HG02970 (cell line): Measurements from ENCODE around the gene NBPF12.
"Not testable (repeated sequence)": the region's sequence is repeated elsewhere in the genome, so short reads cannot be mapped to it uniquely, and the experiment has no call there.

Experiments used
- ATAC-seq: cut with Tn5 transposase; IDR thresholded peaks from one replicate; pipeline ENCODE4 v1.9.1; 2021; ENCODE audit warnings: mild to moderate bottlenecking, moderate library complexity, moderate number of reproducible peaks; ENCODE audit not compliant: unreplicated experiment, low FRiP score

NBPF12 gene

DNA sequence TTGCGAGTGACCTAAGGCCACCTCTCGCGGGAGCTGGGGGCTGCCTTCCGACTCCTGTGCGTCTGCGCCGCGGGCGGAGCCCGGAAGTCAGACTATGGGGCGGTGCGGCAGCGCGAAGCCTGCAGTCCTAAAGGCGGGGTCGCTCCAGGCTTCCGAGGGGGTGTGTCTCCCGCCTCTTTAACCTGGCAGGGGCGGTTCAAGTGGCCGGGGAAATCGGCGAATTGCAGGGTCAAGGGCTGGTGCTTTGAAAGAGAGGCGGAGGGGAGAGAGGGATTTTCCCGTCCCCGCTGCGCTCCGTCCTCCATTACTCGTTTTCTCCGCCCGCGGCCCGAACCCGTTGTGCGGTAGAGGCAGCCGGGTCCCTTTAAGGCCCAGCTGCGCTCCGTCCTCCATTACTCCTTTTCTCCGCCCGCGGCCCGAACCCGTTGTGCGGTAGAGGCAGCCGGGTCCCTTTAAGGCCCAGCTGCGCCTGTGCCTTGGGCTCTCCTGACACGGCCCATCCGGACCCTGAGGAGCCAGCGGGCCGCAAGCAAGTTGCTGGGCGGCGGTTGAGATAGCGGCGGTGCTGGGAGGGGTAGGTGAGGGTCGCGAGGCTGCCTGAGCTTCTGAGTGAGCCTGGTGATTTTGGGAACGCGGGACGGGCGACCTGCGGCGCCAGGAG is at the start of gene NBPF12:
Gene NBPF12, plus strand, starts transcription at position 83 of the 661 bp plus-strand sequence. CDS start 21,820 bp downstream, outside the sequence.
- ATAC-seq: peak; percentile 59

DNA sequence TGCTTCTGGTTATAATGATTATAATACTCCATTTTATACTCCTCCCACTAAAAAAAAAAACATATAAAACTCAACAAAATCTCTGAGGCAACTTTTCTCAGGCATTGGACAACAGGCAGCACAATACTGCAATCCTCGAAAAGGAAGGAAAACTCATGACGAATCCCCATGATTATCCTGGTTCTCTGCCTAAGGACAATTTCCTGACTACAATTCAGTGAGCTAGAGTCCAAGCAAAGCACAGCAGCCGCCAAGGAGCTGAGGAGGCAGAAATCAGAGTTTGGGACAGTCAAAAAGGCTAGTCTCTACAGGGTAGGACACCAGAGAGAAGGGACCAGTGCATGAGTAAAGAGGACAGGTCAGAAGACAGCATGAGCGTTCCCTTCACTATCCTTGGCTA is 46.8 kb upstream of the NBPF12 start:
- not testable (repeated sequence) for ATAC-seq

GRCh38 chr1:146892331-146892730 is 45.8 kb upstream of the NBPF12 start:
- not testable (repeated sequence) for ATAC-seq

DNA sequence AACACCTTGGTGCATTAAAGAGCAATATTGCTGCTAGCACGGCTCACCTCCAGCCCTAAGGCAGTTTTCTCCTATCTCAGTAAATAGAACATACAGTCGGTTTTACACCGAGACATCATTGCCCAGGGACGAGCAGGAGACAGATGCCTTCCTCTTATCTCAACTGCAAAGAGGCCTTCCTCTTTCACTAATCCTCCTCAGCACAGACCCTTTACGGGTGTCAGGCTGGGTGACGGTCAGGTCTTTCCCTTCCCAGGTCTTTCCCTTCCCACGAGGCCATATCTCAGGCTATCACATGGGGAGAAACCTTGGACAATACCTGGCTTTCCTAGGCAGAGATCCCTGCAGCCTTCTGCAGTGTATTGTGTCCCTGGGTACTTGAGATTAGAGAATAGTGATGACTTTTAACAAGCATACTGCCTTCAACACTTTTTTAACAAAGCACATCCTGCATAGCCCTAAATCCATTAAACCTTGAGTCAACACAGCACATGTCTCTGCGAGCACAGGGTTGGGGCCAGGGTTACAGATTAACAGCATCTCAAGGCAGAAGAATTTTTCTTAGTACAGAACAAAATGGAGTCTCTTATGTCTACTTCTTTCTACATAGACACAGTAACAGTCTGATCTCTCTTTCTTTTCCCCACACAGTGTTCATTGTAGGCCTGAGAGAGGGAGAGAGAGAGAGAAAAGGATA is 30.4 kb upstream of the NBPF12 start:
- ATAC-seq: not testable (repeated sequence)

- ATAC-seq: not testable (repeated sequence)
Observed at GRCh38 chr1:146912975-146913374, 25.1 kb upstream of the NBPF12 start.

DNA sequence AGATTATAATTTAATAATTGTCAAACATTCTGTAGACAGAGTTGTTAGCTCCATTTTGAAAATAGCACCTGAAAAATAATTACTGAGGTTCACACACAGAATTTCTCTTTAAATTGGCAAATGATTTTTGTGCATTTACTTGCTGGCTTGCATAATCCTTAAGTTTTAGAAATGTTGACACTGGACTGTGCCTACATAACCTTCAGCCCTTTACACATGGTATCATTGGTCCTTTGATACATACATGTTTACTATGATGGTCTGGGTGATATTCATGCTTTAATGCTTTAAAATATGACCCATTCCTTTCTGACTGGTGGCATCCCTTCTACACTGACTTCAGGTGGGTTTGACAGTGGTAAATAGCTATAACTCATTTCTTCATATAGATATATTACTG is 17.3 kb upstream of the NBPF12 start:
- not testable (repeated sequence) for ATAC-seq

- ATAC-seq: not testable (repeated sequence)
Observed at GRCh38 chr1:146922614-146923013, 15.5 kb upstream of the NBPF12 start.

DNA sequence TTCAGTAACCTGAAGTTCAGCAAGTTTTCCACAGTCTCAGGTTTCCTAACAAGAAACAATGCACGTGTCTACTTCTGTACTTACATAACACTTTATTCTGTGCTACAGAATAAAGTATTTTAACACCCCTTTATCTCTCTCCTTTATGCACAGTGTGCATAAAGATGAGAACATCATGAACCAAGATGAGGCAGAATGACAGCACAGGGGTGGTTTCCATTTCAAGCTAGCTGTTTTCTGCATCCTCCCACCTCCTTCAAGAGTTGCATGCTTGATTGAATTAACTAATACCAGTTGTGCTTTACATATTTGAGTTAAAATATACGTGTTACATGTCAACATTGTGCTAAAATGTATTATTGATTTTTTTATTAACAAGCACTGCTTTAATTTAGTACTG is 14.0 kb upstream of the NBPF12 start:
- ATAC-seq: not testable (repeated sequence)

- not testable (repeated sequence) for ATAC-seq
Observed at GRCh38 chr1:146926413-146926812, 11.7 kb upstream of the NBPF12 start.

DNA sequence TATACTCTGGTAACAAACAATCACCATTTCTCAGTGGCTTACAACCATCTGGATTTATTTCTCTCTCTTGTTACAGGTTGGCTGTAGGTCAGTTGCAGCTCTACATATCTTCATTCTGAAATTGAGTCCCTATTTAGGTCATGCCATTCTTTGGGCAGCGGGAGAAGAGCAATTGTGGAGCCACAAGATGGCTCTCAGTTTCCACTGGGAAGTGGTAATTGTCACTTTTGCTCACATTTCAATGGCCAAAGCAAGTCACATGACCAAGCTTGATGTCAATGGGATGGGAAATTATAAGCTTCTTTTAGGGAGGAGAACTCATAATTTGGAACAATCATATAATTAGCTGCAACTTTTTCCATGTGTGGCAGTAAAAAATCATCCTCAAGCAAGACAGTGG is 7.9 kb upstream of the NBPF12 start:
- not testable (repeated sequence) for ATAC-seq

DNA sequence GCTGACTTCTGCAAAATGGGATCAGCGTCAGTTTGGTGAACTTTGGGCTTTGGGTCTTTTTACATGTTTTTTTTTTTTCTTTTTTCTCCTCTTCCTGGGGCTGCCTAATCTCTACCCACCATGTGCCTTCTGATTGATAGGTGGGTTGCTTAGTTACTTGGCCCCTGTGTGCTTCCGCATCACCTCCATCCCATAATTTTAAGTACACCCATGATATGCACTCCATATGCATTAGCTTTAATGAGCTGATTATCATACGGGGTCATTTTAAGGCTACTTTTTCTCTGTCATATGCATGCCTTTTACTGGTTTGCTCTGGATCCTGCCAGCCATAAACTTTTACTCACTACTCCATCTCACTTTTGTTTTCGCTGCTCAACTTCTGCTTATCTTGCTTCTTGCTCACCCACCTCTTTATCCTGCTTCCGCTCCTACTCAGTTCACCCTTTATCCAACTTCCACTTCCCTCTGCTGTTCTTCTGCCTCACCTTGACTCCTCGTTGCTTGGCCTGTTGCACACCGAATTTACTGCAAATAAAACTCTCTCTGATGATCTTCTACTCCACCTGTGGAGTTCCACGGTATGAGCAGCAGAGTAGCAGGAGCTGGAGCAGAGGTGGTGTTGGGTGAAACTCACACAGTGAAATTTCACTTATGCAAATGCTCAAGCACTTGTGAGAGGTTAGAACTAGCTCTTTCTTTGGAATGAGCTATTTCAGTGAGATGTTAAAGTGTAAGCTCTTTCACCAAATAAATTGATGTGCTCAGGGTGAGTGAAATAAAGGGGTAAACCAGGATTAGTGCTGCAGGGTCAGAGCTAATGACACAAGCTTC is 3.5 kb upstream of the NBPF12 start:
- ATAC-seq: not testable (repeated sequence)

DNA sequence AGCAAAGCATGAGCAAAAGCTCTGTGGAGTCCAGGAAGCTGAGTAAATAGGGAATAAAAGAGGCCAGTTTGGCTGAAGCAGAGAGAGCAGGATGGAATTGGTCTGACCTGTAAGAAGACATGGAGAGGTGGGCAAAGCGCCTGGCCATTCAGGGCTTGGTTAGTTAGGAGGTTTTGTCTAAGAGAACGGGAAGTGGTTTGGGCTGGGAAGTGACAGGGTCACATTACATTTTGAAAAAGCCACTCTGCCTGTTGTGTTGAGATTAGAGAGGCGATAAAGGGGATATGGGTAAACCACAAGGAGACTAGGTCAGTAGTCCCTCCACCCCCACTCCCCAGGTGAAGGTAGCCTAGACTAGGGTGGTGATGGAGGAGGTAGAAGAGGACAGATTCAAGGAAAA is 662 bp upstream of the NBPF12 start:
- ATAC-seq: not testable (repeated sequence)

DNA sequence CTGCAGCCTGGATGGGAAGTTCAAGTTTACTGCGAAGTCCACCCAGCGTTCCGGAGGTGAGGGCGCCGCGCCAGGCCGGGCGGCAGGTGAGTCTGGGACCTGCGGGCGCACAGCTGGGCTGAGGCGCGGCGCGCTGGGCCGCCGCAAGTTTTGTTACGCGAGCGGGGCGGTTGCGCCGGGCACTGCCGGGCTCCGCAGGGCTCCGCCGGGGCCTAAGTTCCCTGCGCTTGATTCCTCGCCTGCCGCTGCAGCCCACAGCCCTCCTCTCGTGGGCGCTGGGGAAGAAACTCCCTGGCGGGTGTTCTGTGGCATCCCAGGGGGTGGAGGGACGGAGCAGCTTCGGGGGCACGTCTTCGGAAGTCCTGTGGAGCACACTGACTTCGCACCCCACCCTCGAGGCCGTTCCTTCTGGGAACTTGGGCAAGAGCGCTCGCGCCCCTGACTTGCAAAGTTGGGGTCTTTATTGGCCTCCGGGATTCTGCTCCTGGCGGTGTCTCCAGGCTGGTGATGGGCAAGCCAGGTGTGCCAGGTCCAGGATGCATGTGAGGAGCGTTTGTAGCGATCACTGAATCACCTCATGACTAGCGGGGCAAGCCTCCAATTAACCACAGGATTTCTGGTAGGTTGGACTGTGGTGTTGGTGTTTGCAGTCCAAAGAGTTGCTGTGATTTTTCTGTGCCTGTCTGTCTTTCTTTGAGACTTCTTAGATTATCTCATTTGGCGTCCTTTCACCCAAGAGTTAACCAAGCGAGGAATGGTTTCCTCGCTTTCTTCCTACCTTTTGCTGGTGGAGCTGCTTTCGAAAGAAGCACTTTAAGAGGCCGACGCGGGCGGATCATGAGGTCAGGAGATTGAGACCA is 1.0 kb downstream of the NBPF12 start:
- peak; percentile 36 for ATAC-seq

DNA sequence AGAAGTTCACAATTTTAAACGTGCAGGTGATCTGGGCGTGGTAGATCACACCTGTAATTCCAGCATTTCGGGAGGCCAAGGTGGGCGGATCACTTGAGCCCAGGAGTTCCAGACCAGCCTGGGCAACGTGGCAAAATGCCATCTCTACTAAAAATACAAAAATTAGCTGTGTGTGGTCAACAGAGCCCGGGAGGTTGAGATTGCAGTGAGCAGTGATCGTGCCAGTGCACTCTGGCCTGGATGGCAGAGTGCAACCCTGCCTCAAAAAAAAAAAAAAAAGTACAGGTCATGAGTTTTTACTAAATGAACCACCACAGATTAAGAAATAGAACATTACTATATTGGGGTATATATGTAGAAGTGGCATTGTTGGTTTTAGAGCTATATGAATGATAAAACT is 2.2 kb downstream of the NBPF12 start:
- not testable (repeated sequence) for ATAC-seq

DNA sequence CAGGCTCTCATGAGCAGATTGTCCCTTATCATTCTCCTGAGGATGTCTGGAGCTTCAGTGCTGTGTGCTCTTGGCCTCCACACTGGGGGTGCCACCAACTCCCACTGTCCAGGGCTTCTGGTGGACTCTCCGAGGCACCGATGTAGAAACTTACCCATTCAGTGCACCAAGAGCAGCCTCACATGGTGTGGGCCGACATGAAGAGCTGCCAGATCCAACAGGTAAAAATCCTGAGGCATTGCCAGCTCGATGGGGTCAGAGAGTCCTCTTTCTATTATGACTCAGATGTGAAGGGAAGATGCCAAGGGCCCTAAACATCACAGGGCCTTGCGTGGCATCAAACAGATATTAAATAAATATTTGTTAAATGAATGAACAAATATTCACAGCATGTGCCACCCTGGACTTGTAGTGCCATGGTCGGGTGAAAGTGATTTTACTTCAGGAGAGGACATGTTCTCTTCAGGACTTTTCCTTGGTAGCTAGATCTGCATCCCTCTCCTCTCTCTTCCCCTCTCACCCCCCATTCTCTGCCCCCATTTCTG is 5.3 kb downstream of the NBPF12 start:
- ATAC-seq: not testable (repeated sequence)

DNA sequence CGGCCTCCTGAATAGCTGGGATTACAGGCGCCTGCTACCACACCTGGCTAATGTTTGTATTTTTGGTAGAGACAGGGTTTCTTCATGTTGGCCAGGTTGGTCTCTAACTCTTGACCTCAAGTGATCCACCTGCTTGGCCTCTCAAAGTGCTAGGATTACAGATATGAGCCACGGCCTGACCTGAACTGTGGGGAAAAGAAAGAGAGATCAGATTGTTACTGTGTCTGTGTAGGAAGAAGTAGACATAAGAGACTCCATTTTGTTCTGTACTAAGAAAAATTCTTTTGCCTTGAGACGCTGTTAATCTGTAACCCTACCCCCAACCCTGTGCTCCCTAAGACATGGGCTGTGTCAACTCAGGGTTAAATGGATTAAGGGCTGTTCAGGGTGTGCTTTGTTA is 10.0 kb downstream of the NBPF12 start:
- not testable (repeated sequence) for ATAC-seq

- ATAC-seq: not testable (repeated sequence)
Observed at GRCh38 chr1:146964340-146964739, 26.2 kb downstream of the NBPF12 start.

DNA sequence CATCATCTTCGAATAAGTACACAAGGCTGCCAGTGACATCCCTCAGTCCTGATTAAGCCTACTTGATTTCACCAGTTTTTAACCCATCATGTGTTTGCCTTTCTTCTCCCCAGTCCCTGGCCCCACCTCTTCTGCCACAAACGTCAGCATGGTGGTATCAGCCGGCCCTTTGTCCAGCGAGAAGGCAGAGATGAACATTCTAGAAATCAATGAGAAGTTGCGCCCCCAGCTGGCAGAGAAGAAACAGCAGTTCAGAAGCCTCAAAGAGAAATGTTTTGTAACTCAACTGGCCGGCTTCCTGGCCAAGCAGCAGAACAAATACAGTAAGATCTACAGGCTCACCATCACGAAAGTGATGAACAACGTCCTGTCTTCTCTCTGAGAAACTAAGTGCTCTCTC is 28.2 kb downstream of the NBPF12 start:
- ATAC-seq: not testable (repeated sequence)

DNA sequence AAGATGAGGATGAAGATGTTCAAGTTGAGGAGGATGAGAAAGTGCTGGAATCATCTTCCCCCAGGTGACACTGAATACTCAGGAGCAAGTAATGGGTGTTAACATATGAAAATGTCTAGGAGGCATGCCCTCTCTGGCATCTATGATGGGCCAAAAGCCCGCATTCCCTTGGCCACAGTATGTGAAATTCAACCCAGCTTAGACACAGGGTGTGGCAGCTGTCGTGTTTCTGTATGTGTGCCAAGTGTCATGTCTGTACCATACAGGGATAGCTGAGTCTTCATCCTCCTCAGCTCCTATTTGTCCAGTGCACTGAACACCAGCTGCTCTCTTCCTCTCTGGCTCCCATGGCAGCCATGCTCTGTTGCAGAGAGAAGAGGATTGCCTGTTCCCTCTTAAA is 32.5 kb downstream of the NBPF12 start:
- not testable (repeated sequence) for ATAC-seq

DNA sequence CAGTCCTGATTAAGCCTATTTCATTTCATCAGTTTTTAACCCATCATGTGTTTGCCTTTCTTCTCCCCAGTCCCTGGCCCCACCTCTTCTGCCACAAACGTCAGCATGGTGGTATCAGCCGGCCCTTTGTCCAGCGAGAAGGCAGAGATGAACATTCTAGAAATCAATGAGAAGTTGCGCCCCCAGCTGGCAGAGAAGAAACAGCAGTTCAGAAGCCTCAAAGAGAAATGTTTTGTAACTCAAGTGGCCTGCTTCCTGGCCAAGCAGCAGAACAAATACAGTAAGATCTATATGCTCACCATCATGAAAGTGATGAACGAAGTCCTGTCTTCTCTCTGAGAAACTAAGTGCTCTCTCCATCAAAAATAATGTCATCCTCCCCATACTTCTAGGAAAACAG is 34.6 kb downstream of the NBPF12 start:
- ATAC-seq: not testable (repeated sequence)
